ENCODE data around the gene ZNF791. TPM values are rescaled to one million over a fixed set of nuclear protein-coding genes. Genes with fewer than 3 reads are reported as not detected.

The ZNF791 gene
- polyA plus RNA-seq, 1 donor (not counting 4 experiments of a cell fraction or from before 2014, with no cell fraction given), result 11.5 TPM

- Histone ChIP-seq H2AFZ (ENCODE audit: control insufficient read depth, low read length) (no peak overlapping the region), H3K4me1 (ENCODE audit: control insufficient read depth, extremely low read depth, insufficient read depth, low read length) (peaks cover 4% of the 10 kb centered on the region), H3K27ac (ENCODE audit: control insufficient read depth, insufficient read depth, low read length) (no peak overlapping the region), H3K27me3 (ENCODE audit: control insufficient read depth, extremely low read depth, insufficient read depth, low read length) (no peaks in the 10 kb centered on the region), H3K9ac (ENCODE audit: control insufficient read depth, extremely low read depth, insufficient read depth, low read length) (no peak overlapping the region), H3K4me2 (ENCODE audit: control insufficient read depth, extremely low read depth, insufficient read depth, low read depth, low read length) (no peak overlapping the region), H3K9me1 (ENCODE audit: control insufficient read depth, extremely low read depth, insufficient read depth, low read length) (peaks cover 3% of the 10 kb centered on the region), H3K79me2 (ENCODE audit: control insufficient read depth, insufficient read depth, low read length) (peaks cover 3% of the 10 kb centered on the region), H3K4me3 (ENCODE audit: control insufficient read depth in 2 of 3, extremely low read depth in 1 of 3, insufficient read depth in 2 of 3, low read depth in 1 of 3, low read length in 3 of 3) (no peak overlapping the region), H3K9me3 (ENCODE audit: control insufficient read depth, low read depth, low read length) (no peaks in the 10 kb centered on the region), H3K36me3 (ENCODE audit: control insufficient read depth in 2 of 2, extremely low read depth in 1 of 2, insufficient read depth in 2 of 2, low read length in 2 of 2) (peaks cover 22% of the 10 kb centered on the region in 2 experiments), H4K20me1 (ENCODE audit: control insufficient read depth, extremely low read depth, insufficient read depth, low read length) (no peaks in the 10 kb centered on the region)
- FAIRE-seq, result no peak
- no peak for TF ChIP-seq CTCF (optimal IDR thresholded peaks at IDR 0.05 in 1 of 3, IDR thresholded peaks at IDR 0.05 in 1 of 3, conservative IDR thresholded peaks at IDR 0.05 in 1 of 3; ENCODE audit: extremely low read depth in 1 of 3, insufficient read depth in 2 of 3, low read length in 3 of 3)
- no peak for TF ChIP-seq EZH2 (IDR thresholded peaks at IDR 0.05; ENCODE audit: low read length)
- no peak for DNase-seq (ENCODE audit: low read depth, low spot score)
- dilution Hi-C loops (cut with MboI; ENCODE audit: extremely low pct_ligation_motif_present, low sequenced_read_pairs), result no loop called here
Observed at GRCh38 chr19:12660980-12661379, 50.3 kb downstream of the ZNF791 start.

- no peaks in the 10 kb centered on the region for H4K20me1 ChIP-seq (ENCODE audit: control insufficient read depth, extremely low read depth, insufficient read depth, low read length)
- DNase-seq (ENCODE audit: low read depth, low spot score) (no peak), FAIRE-seq (no peak)
- H3K4me3 ChIP-seq (ENCODE audit: control insufficient read depth in 2 of 3, extremely low read depth in 1 of 3, insufficient read depth in 2 of 3, low read depth in 1 of 3, low read length in 3 of 3), result no peak overlapping the region
- H3K9me3 ChIP-seq (ENCODE audit: control insufficient read depth, low read depth, low read length), result no peaks in the 10 kb centered on the region
- dilution Hi-C loops (cut with MboI; ENCODE audit: extremely low pct_ligation_motif_present, low sequenced_read_pairs), result no loop called here
- H3K9ac ChIP-seq (ENCODE audit: control insufficient read depth, extremely low read depth, insufficient read depth, low read length), result no peak overlapping the region
- peaks cover 3% of the 10 kb centered on the region for H3K9me1 ChIP-seq (ENCODE audit: control insufficient read depth, extremely low read depth, insufficient read depth, low read length)
- no peak overlapping the region for H2AFZ ChIP-seq (ENCODE audit: control insufficient read depth, low read length)
- peaks cover 17 to 23% of the 10 kb centered on the region in 2 experiments for H3K36me3 ChIP-seq (ENCODE audit: control insufficient read depth in 2 of 2, extremely low read depth in 1 of 2, insufficient read depth in 2 of 2, low read length in 2 of 2)
- H3K79me2 ChIP-seq (ENCODE audit: control insufficient read depth, insufficient read depth, low read length), result peaks cover 31% of the 10 kb centered on the region
- H3K27ac ChIP-seq (ENCODE audit: control insufficient read depth, insufficient read depth, low read length), result no peak overlapping the region
- TF ChIP-seq CTCF (optimal IDR thresholded peaks at IDR 0.05 in 1 of 3, IDR thresholded peaks at IDR 0.05 in 1 of 3, conservative IDR thresholded peaks at IDR 0.05 in 1 of 3; ENCODE audit: extremely low read depth in 1 of 3, insufficient read depth in 2 of 3, low read length in 3 of 3) (no peak), EZH2 (IDR thresholded peaks at IDR 0.05; ENCODE audit: low read length) (no peak)
- no peaks in the 10 kb centered on the region for H3K27me3 ChIP-seq (ENCODE audit: control insufficient read depth, extremely low read depth, insufficient read depth, low read length)
- H3K4me1 ChIP-seq (ENCODE audit: control insufficient read depth, extremely low read depth, insufficient read depth, low read length), result peaks cover 25% of the 10 kb centered on the region
- no peak overlapping the region for H3K4me2 ChIP-seq (ENCODE audit: control insufficient read depth, extremely low read depth, insufficient read depth, low read depth, low read length)
Observed at GRCh38 chr19:12664406-12665280, 53.9 kb downstream of the ZNF791 start.
